HepG2 (cell line): ENCODE measurements around the gene RAP1A. TPM values are rescaled to one million over a fixed set of nuclear protein-coding genes. Genes with fewer than 3 reads are reported as not detected.

ENCODE experiments used
- ATAC-seq: fragments of 200-7000 bp; cut with Tn5 transposase; 3 replicates; pipeline ENCODE4 v1.9.1; 2020; ENCODE audit warnings: mild to moderate bottlenecking, moderate library complexity
- BruUV-seq: library from RNA; stranded (reverse); fragments of 400-500 nt; replicated peaks from 2 replicates; lab custom pipeline; 2021; lab: Mats Ljungman, UMichigan
- CTCF ChIA-PET: fragments of 300-600 bp; formaldehyde crosslinking; extraction: SDS; loops from one replicate; lab custom pipeline; 2021; ENCODE audit warnings: low total read pairs, inconsistent platforms, low intra/inter-chr PET ratio; lab: Yijun Ruan, JAX
- POLR2A ChIA-PET: fragments of 350-600 bp; sonication (Branson Sonifier 250); formaldehyde crosslinking; loops from one replicate; lab custom pipeline; 2020; ENCODE audit warnings: antibody characterized with exemption, inconsistent platforms; lab: Yijun Ruan, JAX
- DNase-seq: peaks from one replicate; pipeline ENCODE4 v3.0.0-alpha.2; 2015; ENCODE audit warnings: low spot score
- FAIRE-seq: peaks from 3 replicates; lab custom pipeline; 2011; peaks lifted over from hg19 to GRCh38; lab: Jason Lieb, UNC
- H2AFZ ChIP-seq: one replicate; pipeline ENCODE4 v1.6.1; 2011; ENCODE audit warnings: low read length, inconsistent platforms
- H3K27ac ChIP-seq: fragments of 300-600 bp; 3 replicates; pipeline ENCODE4 v1.8.0; 2011; ENCODE audit warnings: mixed run types, mild to moderate bottlenecking, mixed read lengths, low read length, inconsistent platforms; ENCODE audit not compliant: insufficient read depth; ENCODE audit errors: extremely low read length
- H3K27me3 ChIP-seq, 2 experiments: fragments of 200-600 bp in 1 of 2; 2 replicates in 1 of 2; 3 replicates in 1 of 2; pipeline versions ENCODE4 v1.6.0 to v1.8.0; 2011; ENCODE audit warnings: low read length in 2 of 2, mild to moderate bottlenecking in 2 of 2, moderate library complexity in 2 of 2, inconsistent platforms in 1 of 2; ENCODE audit not compliant: insufficient read depth in 2 of 2, control insufficient read depth in 1 of 2
- H3K36me3 ChIP-seq, 2 experiments: fragments of 200-600 bp in 1 of 2; replicated peaks in 1 of 2; 2 replicates in 1 of 2; 3 replicates in 1 of 2; pipeline versions ENCODE4 v1.5.1 to v1.8.0; 2011; ENCODE audit warnings: low read length in 2 of 2, inconsistent platforms in 1 of 2; ENCODE audit not compliant: insufficient read depth in 2 of 2, control insufficient read depth in 1 of 2
- H3K4me1 ChIP-seq: 2 replicates; pipeline ENCODE4 v1.5.1; 2012; ENCODE audit warnings: low read length, inconsistent platforms; ENCODE audit not compliant: insufficient read depth
- H3K4me2 ChIP-seq: 2 replicates; pipeline ENCODE4 v1.6.0; 2011; ENCODE audit warnings: low read depth, low read length, inconsistent platforms
- H3K4me3 ChIP-seq, 3 experiments: fragments of 200-600 bp in 1 of 3; sonication (generic), shearing (Covaris generic) in 1 of 3; replicated peaks in 1 of 3; 2 replicates each; pipeline ENCODE4 v1.5.1; 2011 to 2016; ENCODE audit warnings: low read length in 3 of 3, inconsistent platforms in 2 of 3, low read depth in 2 of 3, mild to moderate bottlenecking in 2 of 3, control low read depth in 1 of 3, mixed read lengths in 1 of 3; ENCODE audit not compliant: insufficient read depth in 1 of 3
- H3K79me2 ChIP-seq: one replicate; pipeline ENCODE4 v1.6.1; 2011; ENCODE audit warnings: low read length, inconsistent platforms; ENCODE audit not compliant: insufficient read depth
- H3K9ac ChIP-seq: 2 replicates; pipeline ENCODE4 v1.6.0; 2011; ENCODE audit warnings: mild to moderate bottlenecking, low read depth, low read length, inconsistent platforms; ENCODE audit not compliant: insufficient read depth
- H3K9me3 ChIP-seq: 2 replicates; pipeline ENCODE4 v1.5.1; 2012; ENCODE audit warnings: mild to moderate bottlenecking, low read length
- H4K20me1 ChIP-seq: 2 replicates; pipeline ENCODE4 v1.6.0; 2011; ENCODE audit warnings: inconsistent platforms, mild to moderate bottlenecking, low read length, moderate library complexity; ENCODE audit not compliant: insufficient read depth
- FOXA1 ChIP-seq, 2 experiments: fragments of 450-650 bp in 1 of 2; sonication (generic) in 1 of 2; formaldehyde crosslinking in 1 of 2; IDR thresholded peaks; 2 replicates each; pipeline versions ENCODE4 v1.4.0 to v1.6.1; 2016 to 2020; ENCODE audit warnings: missing genetic modification reagents in 1 of 2
- MAZ ChIP-seq, 2 experiments: sonication (generic) in 1 of 2; formaldehyde crosslinking in 1 of 2; IDR thresholded peaks; 2 replicates each; pipeline versions ENCODE4 v1.5.0 to v1.6.1; 2012 to 2020; ENCODE audit warnings: low read depth in 2 of 2, mild to moderate bottlenecking in 2 of 2, borderline replicate concordance in 1 of 2, improper control_type of control experiment in 1 of 2, low read length in 1 of 2, missing genetic modification reagents in 1 of 2, moderate library complexity in 1 of 2
- RAD51 ChIP-seq: fragments of 450-650 bp; IDR thresholded peaks from 2 replicates; pipeline ENCODE4 v1.6.1; 2016; ENCODE audit warnings: borderline replicate concordance
- ZBTB3 ChIP-seq: sonication (generic); formaldehyde crosslinking; IDR thresholded peaks from 2 replicates; pipeline ENCODE4 v1.4.0; 2020; ENCODE audit warnings: low read depth, mild to moderate bottlenecking, moderate library complexity, missing genetic modification reagents, borderline replicate concordance
- WGBS: methylation state at CpG from one replicate; pipeline ENCODE4 v1.1.6; 2017; ENCODE audit warnings: low lambda C conversion rate; 5-methylcytosine and 5-hydroxymethylcytosine counted together
- in situ Hi-C: cut with HindIII; loops from 2 replicates; pipeline ENCODE4 v1.10.0; 2017; ENCODE audit warnings: low pct_unique_long_range_greater_than_20kb; ENCODE audit not compliant: extremely low pct_ligation_motif_present
- intact Hi-C: fragments of 100-400 bp; cut with micrococcal nuclease; formaldehyde crosslinking; loops from one replicate; pipeline ENCODE4 v1.10.0; 2022; ENCODE audit not compliant: unreplicated experiment
- polyA plus RNA-seq, 8 experiments: library from polyadenylated mRNA; depleted of rRNA in 3 of 8; stranded (reverse) in 7 of 8; unstranded in 1 of 8; fragments of >200 nt; fragmentation: Illumina TruSeq in 4 of 8; extraction: Trizol in 4 of 8; gene quantifications; 2 replicates each; pipeline versions ENCODE4 v1.2.1 to v1.2.3, GENCODE V29; 2011 to 2016; ENCODE audit warnings: low read depth in 4 of 8, missing spikeins in 1 of 8, mixed read lengths in 1 of 8; ENCODE audit not compliant: insufficient read depth in 1 of 8
- total RNA-seq, 5 experiments: library from RNA; depleted of rRNA; stranded (reverse); fragments of >200 nt; fragmentation: Illumina TruSeq; extraction: Trizol; gene quantifications; 2 replicates each; pipeline ENCODE4 v1.2.3, GENCODE V29; 2016; ENCODE audit warnings: low read depth in 1 of 5
- TF ChIP-seq, protein P1 (sequence below): sonication (generic); formaldehyde crosslinking; IDR thresholded peaks from 2 replicates; pipeline ENCODE4 v1.8.1; 2022; ENCODE audit warnings: low read depth, mild to moderate bottlenecking, missing genetic modification reagents

The RAP1A gene
- total and polyA plus RNA-seq, 2 of the 13 experiments (the other 11 are each of a cell fraction or from before 2014, with no cell fraction given), result 19.0 to 20.7 TPM

DNA sequence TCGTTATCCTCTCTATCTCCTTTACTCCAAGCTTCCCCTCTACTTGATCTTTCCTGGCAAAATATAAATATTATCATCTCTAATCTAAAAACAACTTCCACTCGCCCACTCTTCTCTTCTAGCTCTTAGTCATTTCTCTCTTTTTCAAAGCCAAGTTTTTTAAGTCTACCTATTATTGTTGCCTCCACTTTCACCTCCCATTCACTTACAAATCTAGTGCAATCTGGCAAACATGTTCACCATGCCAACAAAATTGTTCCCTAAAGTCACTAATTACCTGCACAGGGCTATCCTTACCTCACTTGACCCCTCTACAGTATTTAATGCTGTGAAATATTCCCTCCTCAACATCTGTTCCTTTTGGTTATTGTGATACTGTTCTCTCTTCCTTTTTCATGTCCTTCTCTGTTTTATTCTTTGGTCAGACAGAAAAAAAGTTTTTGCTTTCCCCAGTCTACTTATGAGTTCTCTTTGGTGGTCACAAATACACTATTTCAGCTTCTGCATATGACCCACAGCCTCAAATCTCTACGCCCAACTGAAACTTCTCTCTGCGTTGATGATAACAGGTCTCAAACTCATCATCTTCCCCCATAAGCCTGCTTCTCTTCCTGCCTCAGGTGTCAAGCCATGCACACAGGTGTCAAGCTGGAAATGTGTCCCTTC, 31.9 kb upstream of the RAP1A start:
- Histone ChIP-seq H2AFZ (no peak overlapping the region), H4K20me1 (no peaks in the 10 kb centered on the region), H3K9me3 (no peaks in the 10 kb centered on the region), H3K4me2 (no peak overlapping the region), H3K79me2 (no peaks in the 10 kb centered on the region), H3K9ac (no peak overlapping the region), H3K36me3 (no peaks in the 10 kb centered on the region), H3K27me3 (no peaks in the 10 kb centered on the region; a peak in 1 of 5 replicates), H3K27ac (no peak overlapping the region), H3K4me1 (peaks cover 16% of the 10 kb centered on the region), H3K4me3 (no peak overlapping the region)
- TF ChIP-seq ZBTB3 (CRISPR knock-in tag), result no peak
- TF ChIP-seq MAZ (IDR thresholded peaks at IDR 0.05; ENCODE audit: borderline replicate concordance, low read depth, low read length), result no peak
- no peak for TF ChIP-seq MAZ (CRISPR knock-in tag; IDR thresholded peaks at IDR 0.05; ENCODE audit: low read depth)
- TF ChIP-seq RAD51, result no peak
- TF ChIP-seq FOXA1 (IDR thresholded peaks at IDR 0.05), result no peak
- TF ChIP-seq FOXA1 (CRISPR knock-in tag; IDR thresholded peaks at IDR 0.05), result no peak
- TF ChIP-seq, protein P1, sequence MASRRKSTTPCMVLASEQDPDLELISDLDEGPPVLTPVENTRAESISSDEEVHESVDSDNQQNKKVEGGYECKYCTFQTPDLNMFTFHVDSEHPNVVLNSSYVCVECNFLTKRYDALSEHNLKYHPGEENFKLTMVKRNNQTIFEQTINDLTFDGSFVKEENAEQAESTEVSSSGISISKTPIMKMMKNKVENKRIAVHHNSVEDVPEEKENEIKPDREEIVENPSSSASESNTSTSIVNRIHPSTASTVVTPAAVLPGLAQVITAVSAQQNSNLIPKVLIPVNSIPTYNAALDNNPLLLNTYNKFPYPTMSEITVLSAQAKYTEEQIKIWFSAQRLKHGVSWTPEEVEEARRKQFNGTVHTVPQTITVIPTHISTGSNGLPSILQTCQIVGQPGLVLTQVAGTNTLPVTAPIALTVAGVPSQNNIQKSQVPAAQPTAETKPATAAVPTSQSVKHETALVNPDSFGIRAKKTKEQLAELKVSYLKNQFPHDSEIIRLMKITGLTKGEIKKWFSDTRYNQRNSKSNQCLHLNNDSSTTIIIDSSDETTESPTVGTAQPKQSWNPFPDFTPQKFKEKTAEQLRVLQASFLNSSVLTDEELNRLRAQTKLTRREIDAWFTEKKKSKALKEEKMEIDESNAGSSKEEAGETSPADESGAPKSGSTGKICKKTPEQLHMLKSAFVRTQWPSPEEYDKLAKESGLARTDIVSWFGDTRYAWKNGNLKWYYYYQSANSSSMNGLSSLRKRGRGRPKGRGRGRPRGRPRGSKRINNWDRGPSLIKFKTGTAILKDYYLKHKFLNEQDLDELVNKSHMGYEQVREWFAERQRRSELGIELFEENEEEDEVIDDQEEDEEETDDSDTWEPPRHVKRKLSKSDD (CRISPR knock-in tag), result no peak
- intact Hi-C loops, result no loop called here
- no TSS peak for BruUV-seq
- FAIRE-seq, result no peak
- ChIA-PET CTCF (no interaction called here), POLR2A (no interaction called here)
- no peak for DNase-seq
- in situ Hi-C loops, result no loop called here
- 44% methylated on average over 4 of the region's 4 CpGs for WGBS
- no peak for ATAC-seq
